K562 (cell line): ENCODE results near the gene CSRNP3. TPM values are rescaled to one million over a fixed set of nuclear protein-coding genes. Genes with fewer than 3 reads are reported as not detected.

ENCODE experiments used
- ATAC-seq: fragments of 200-7000 bp; cut with Tn5 transposase; 3 replicates; pipeline ENCODE4 v1.9.1; 2020; ENCODE audit warnings: moderate library complexity
- BruUV-seq: library from RNA; stranded (reverse); fragments of 400-500 nt; replicated peaks from 2 replicates; lab custom pipeline; 2021; lab: Mats Ljungman, UMichigan
- CTCF ChIA-PET: fragments of 300-600 bp; formaldehyde crosslinking; extraction: SDS; loops from one replicate; lab custom pipeline; 2021; ENCODE audit warnings: low intra/inter-chr PET ratio; lab: Yijun Ruan, JAX
- POLR2A ChIA-PET: fragments of 300-600, 350-650 bp; sonication (Branson Sonifier 250); formaldehyde crosslinking; extraction: SDS; loops from one replicate; lab custom pipeline; 2021; ENCODE audit warnings: antibody characterized with exemption, inconsistent platforms; lab: Yijun Ruan, JAX
- DNase-seq, 4 experiments: peaks; one replicate each; pipeline versions ENCODE4 v3.0.0 to v3.0.0-alpha.2; 2011 to 2018; ENCODE audit warnings: low spot score in 3 of 4, mixed read lengths in 3 of 4; ENCODE audit errors: extremely low read depth in 1 of 4
- FAIRE-seq: peaks from 2 replicates; lab custom pipeline; 2011; peaks lifted over from hg19 to GRCh38; lab: Jason Lieb, UNC
- H2AFZ ChIP-seq: 2 replicates; pipeline ENCODE4 v1.6.0; 2011; ENCODE audit warnings: low read depth, low read length, control low read depth, inconsistent platforms
- H3K27ac ChIP-seq: fragments of 200-600 bp; 3 replicates; pipeline ENCODE4 v1.8.0; 2011; ENCODE audit warnings: low read depth, mild to moderate bottlenecking, control low read depth, inconsistent platforms, low read length, moderate library complexity, mixed read lengths; ENCODE audit errors: extremely low read depth
- H3K27me3 ChIP-seq, 2 experiments: fragments of 300-600 bp in 1 of 2; 2 replicates in 1 of 2; 3 replicates in 1 of 2; pipeline versions ENCODE4 v1.6.0 to v1.8.0; 2011; ENCODE audit warnings: inconsistent platforms in 2 of 2, low read length in 2 of 2, mild to moderate bottlenecking in 1 of 2, mixed read lengths in 1 of 2, moderate library complexity in 1 of 2; ENCODE audit not compliant: control insufficient read depth in 2 of 2, insufficient read depth in 2 of 2
- H3K36me3 ChIP-seq: fragments of 300-600 bp; 3 replicates; pipeline ENCODE4 v1.8.0; 2011; ENCODE audit warnings: mild to moderate bottlenecking, low read length, inconsistent platforms; ENCODE audit not compliant: control insufficient read depth, insufficient read depth
- H3K4me1 ChIP-seq, 2 experiments: fragments of 200-600 bp in 1 of 2; replicated peaks in 1 of 2; 2 replicates in 1 of 2; 3 replicates in 1 of 2; pipeline versions ENCODE4 v1.5.1 to v1.8.0; 2011; ENCODE audit warnings: inconsistent platforms in 2 of 2, low read length in 2 of 2, mild to moderate bottlenecking in 1 of 2, mixed read lengths in 1 of 2, moderate library complexity in 1 of 2; ENCODE audit not compliant: control insufficient read depth in 2 of 2, insufficient read depth in 2 of 2
- H3K4me2 ChIP-seq: 2 replicates; pipeline ENCODE4 v1.6.1; 2011; ENCODE audit warnings: low read length, control low read depth, inconsistent platforms, mixed read lengths; ENCODE audit not compliant: insufficient read depth
- H3K4me3 ChIP-seq: fragments of 200-600 bp; sonication (generic), shearing (Covaris generic); 2 replicates; pipeline ENCODE4 v1.5.1; 2016; ENCODE audit warnings: control low read depth, inconsistent platforms
- H3K79me2 ChIP-seq: fragments of 200-600 bp; 3 replicates; pipeline ENCODE4 v1.8.0; 2011; ENCODE audit warnings: low read length, inconsistent platforms; ENCODE audit not compliant: control insufficient read depth, insufficient read depth
- H3K9ac ChIP-seq, 2 experiments: 2 replicates each; pipeline versions ENCODE4 v1.6.0 to v1.6.1; 2011; ENCODE audit warnings: low read depth in 2 of 2, low read length in 2 of 2, control low read depth in 1 of 2, inconsistent platforms in 1 of 2, mild to moderate bottlenecking in 1 of 2, mixed read lengths in 1 of 2; ENCODE audit not compliant: insufficient read depth in 1 of 2
- H3K9me1 ChIP-seq: one replicate; pipeline ENCODE4 v1.6.0; 2011; ENCODE audit warnings: inconsistent platforms, mild to moderate bottlenecking, low read length, moderate library complexity; ENCODE audit not compliant: control insufficient read depth, insufficient read depth
- H3K9me3 ChIP-seq: replicated peaks from 2 replicates; pipeline ENCODE4 v1.5.1; 2011; ENCODE audit warnings: low read depth, low read length, inconsistent platforms; ENCODE audit not compliant: control insufficient read depth, insufficient read depth
- H4K20me1 ChIP-seq: replicated peaks from 2 replicates; pipeline ENCODE4 v1.6.1; 2011; ENCODE audit warnings: low read length, inconsistent platforms, mixed read lengths; ENCODE audit not compliant: control insufficient read depth, insufficient read depth
- DIDO1 ChIP-seq: fragments of 450-650 bp; IDR thresholded peaks from 2 replicates; pipeline ENCODE4 v1.6.1; 2016; ENCODE audit warnings: low read depth, missing biosample characterization, missing genetic modification characterization
- DNMT1 ChIP-seq: fragments of 450-650 bp; IDR thresholded peaks from 2 replicates; pipeline ENCODE4 v1.6.1; 2016; ENCODE audit warnings: antibody characterized with exemption, mild to moderate bottlenecking
- MAZ ChIP-seq, 2 experiments: fragments of 450-650 bp in 1 of 2; sonication (generic) in 1 of 2; formaldehyde crosslinking; IDR thresholded peaks in 1 of 2; conservative IDR thresholded peaks in 1 of 2; 2 replicates each; pipeline versions ENCODE4 v1.4.0 to v1.5.0; 2020; ENCODE audit warnings: mild to moderate bottlenecking in 1 of 2, missing genetic modification reagents in 1 of 2
- MCM3 ChIP-seq: fragments of 450-650 bp; IDR thresholded peaks from 2 replicates; pipeline ENCODE4 v1.6.1; 2016
- MXI1 ChIP-seq: IDR thresholded peaks from 2 replicates; pipeline ENCODE4 v1.6.1; 2011; ENCODE audit warnings: low read depth, mild to moderate bottlenecking, improper control_type of control experiment, low read length
- NELFE ChIP-seq: IDR thresholded peaks from 2 replicates; pipeline ENCODE4 v1.6.1; 2011; ENCODE audit warnings: mild to moderate bottlenecking; ENCODE audit not compliant: insufficient read depth, insufficient read length
- PBX2 ChIP-seq, 2 experiments: IDR thresholded peaks in 1 of 2; conservative IDR thresholded peaks in 1 of 2; 2 replicates each; pipeline ENCODE4 v1.6.1; 2016; ENCODE audit warnings: low read depth in 2 of 2, mild to moderate bottlenecking in 1 of 2, missing compliant biosample characterization in 1 of 2, missing genetic modification characterization in 1 of 2, moderate library complexity in 1 of 2
- RAD21 ChIP-seq, 2 experiments: fragments of 250-450 bp in 1 of 2; fragments of 450-650 bp in 1 of 2; sonication (Bioruptor Pico) in 1 of 2; formaldehyde crosslinking in 1 of 2; IDR thresholded peaks in 1 of 2; conservative IDR thresholded peaks in 1 of 2; 2 replicates each; pipeline versions ENCODE4 v1.4.0 to v1.8.0; 2020 to 2022; ENCODE audit warnings: mild to moderate bottlenecking in 2 of 2, moderate library complexity in 1 of 2
- SRSF9 ChIP-seq: fragments of 200-400 bp; formaldehyde crosslinking; IDR thresholded peaks from 2 replicates; pipeline ENCODE4 v1.6.1; 2017; ENCODE audit warnings: low read depth, low read length, borderline replicate concordance
- WGBS: fragments of 100-300 bp; shearing (Covaris generic); methylation state at CpG from one replicate; pipeline ENCODE4 v1.1.6; 2016; ENCODE audit warnings: low coverage, mixed read lengths; ENCODE audit not compliant: insufficient coverage; ENCODE audit errors: missing lambda C conversion rate; 5-methylcytosine and 5-hydroxymethylcytosine counted together
- in situ Hi-C: fragments of 300-500 bp; cut with MboI; formaldehyde crosslinking; loops from 4 replicates; pipeline ENCODE4 v1.15.0; 2018; ENCODE audit warnings: inconsistent platforms, mixed read lengths
- intact Hi-C: fragments of 100-400 bp; cut with micrococcal nuclease; formaldehyde crosslinking; loops from 2 replicates; pipeline ENCODE4 v1.14.2; 2022
- polyA plus RNA-seq, 8 experiments: library from polyadenylated mRNA; depleted of rRNA in 4 of 8; stranded (reverse) in 5 of 8; unstranded in 3 of 8; fragments of >200 nt; fragmentation: Nextera tagmentation in 2 of 8; fragmentation: Illumina TruSeq in 1 of 8; extraction: Ambion mirVana in 2 of 8; extraction: Trizol in 1 of 8; gene quantifications; 2 replicates each; pipeline versions ENCODE4 v1.2.1 to v1.2.3, GENCODE V29; 2011 to 2014; ENCODE audit warnings: inconsistent platforms in 1 of 8, missing spikeins in 1 of 8
- total RNA-seq, 7 experiments: library from RNA; depleted of rRNA in 6 of 7; stranded (reverse); fragments of >200 nt in 6 of 7; fragmentation: Illumina TruSeq in 2 of 7; extraction: Trizol in 2 of 7; gene quantifications; 2 replicates each; pipeline versions ENCODE4 v1.2.1 to v1.2.3, GENCODE V29; 2011 to 2021; ENCODE audit warnings: low replicate concordance in 1 of 7
- TF ChIP-seq, protein P1 (sequence below): fragments of 450-650 bp; formaldehyde crosslinking; conservative IDR thresholded peaks from 2 replicates; pipeline ENCODE4 v1.4.0; 2022; ENCODE audit warnings: mild to moderate bottlenecking, missing genetic modification characterization

The CSRNP3 gene
- total and polyA plus RNA-seq, 9 of the 15 experiments (the other 6 are each of a cell fraction or from before 2014, with no cell fraction given) = not detected

DNA sequence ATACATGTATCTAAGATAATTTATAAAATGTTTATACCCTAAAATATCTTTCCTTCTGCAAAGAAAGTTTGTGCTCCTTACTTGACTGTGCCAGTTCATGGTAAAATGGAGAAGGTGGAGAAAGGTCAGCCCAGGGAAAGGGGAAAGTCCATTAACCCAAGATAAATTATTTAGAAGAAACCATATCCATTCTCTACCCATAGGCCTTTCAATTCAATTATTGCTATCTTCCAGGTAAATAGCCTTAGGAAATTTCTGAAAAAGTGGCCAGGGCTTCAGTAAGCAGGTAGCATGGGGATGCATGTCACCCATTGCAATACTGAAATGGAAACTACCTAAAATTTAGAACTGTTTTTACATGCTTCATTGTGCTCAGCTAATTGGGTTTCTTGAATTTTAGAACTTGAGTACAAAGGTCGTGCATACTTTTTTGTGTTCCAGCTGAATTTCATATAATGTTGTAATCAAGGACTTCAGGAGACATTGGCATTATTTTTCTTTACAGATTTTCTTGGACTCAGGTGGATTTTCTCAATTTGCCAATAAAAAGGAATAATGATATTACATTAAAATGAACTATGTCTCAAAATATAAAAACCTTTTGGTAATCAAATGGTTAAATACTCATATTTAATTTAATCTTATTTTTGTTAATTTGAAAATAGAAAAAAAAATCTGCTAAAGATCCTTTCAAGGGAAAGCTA is 124.9 kb downstream of the CSRNP3 start:
- Histone ChIP-seq H3K9ac (no peak overlapping the region), H3K4me3 (no peak overlapping the region), H3K4me2 (no peak overlapping the region), H4K20me1 (no peaks in the 10 kb centered on the region), H3K79me2 (no peaks in the 10 kb centered on the region), H3K27me3 (no peaks in the 10 kb centered on the region), H3K9me3 (peaks cover 3% of the 10 kb centered on the region; the same call in 1 of the 2 replicates), H2AFZ (no peak overlapping the region), H3K36me3 (no peaks in the 10 kb centered on the region), H3K9me1 (no peaks in the 10 kb centered on the region), H3K4me1 (no peaks in the 10 kb centered on the region), H3K27ac (no peak overlapping the region)
- CTCF ChIA-PET = no interaction called here
- intact Hi-C loops = no loop called here
- in situ Hi-C loops = no loop called here
- no TSS peak for BruUV-seq
- ATAC-seq = no peak
- WGBS = 0% methylated on average over 1 of the region's 1 CpG
- POLR2A ChIA-PET = no interaction called here
- no peak for DNase-seq
- FAIRE-seq = no peak
- TF ChIP-seq, protein P1, sequence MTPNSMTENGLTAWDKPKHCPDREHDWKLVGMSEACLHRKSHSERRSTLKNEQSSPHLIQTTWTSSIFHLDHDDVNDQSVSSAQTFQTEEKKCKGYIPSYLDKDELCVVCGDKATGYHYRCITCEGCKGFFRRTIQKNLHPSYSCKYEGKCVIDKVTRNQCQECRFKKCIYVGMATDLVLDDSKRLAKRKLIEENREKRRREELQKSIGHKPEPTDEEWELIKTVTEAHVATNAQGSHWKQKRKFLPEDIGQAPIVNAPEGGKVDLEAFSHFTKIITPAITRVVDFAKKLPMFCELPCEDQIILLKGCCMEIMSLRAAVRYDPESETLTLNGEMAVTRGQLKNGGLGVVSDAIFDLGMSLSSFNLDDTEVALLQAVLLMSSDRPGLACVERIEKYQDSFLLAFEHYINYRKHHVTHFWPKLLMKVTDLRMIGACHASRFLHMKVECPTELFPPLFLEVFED = no peak
- no peak for TF ChIP-seq PBX2 (CRISPR knock-in tag; IDR thresholded peaks at IDR 0.05; ENCODE audit: low read depth)
- no peak for TF ChIP-seq PBX2 (tag; conservative IDR thresholded peaks at IDR 0.05; ENCODE audit: low read depth)
- no peak for TF ChIP-seq DNMT1
- no peak for TF ChIP-seq NELFE
- no peak for TF ChIP-seq MXI1
- TF ChIP-seq SRSF9 = no peak
- no peak for TF ChIP-seq MAZ (CRISPR knock-in tag; conservative IDR thresholded peaks at IDR 0.05 in 1 of 2, IDR thresholded peaks at IDR 0.05 in 1 of 2)
- TF ChIP-seq MCM3 = no peak
- TF ChIP-seq DIDO1 (tag) = no peak
- TF ChIP-seq RAD21 (CRISPR knock-in tag; conservative IDR thresholded peaks at IDR 0.05 in 1 of 2, IDR thresholded peaks at IDR 0.05 in 1 of 2) = no peak
